Measurements from ENCODE around the gene LMOD3. TPM values are rescaled to one million over a fixed set of nuclear protein-coding genes. Genes with fewer than 3 reads are reported as not detected.

The LMOD3 gene
- not detected in 2 replicates for total RNA-seq

GRCh38 chr3:69122403-69122802, at the start of gene LMOD3:
TSS of gene LMOD3 (minus strand) at chr3:69122595. CDS start at chr3:69122386, 209 bp downstream.

GRCh38 chr3:69084326-69085167, 37.8 kb downstream of the LMOD3 start, which contains the start of gene ARL6IP5:
TSS of gene ARL6IP5 (plus strand) at chr3:69084937. CDS start at chr3:69085048, 111 bp downstream.

GRCh38 chr3:69080233-69080920, 42.0 kb downstream of the LMOD3 start, which contains the start of gene UBA3:
TSS of gene UBA3 (minus strand) at chr3:69080365. CDS start at chr3:69080353, 12 bp downstream.

Other genes with a start within 250 kb of the LMOD3 start
- gene TAFA4, start 190.0 kb downstream of the LMOD3 start, total RNA-seq, result not detected in 2 replicates
- 25.6 and 31.1 TPM in 2 replicates for gene EOGT, start 108.9 kb downstream of the LMOD3 start, total RNA-seq
- 9.1 and 10.9 TPM in 2 replicates for gene TMF1, start 70.3 kb downstream of the LMOD3 start, total RNA-seq
- 42.1 and 42.2 TPM in 2 replicates for gene UBA3, start 42.2 kb downstream of the LMOD3 start, total RNA-seq
- gene ARL6IP5, start 37.7 kb downstream of the LMOD3 start, total RNA-seq, result 138 and 166 TPM in 2 replicates